HEK293T (cell line): ENCODE data around the gene COG2.

ENCODE experiments used
- CTCF ChIA-PET: fragments of 350-600 bp; formaldehyde crosslinking; extraction: SDS; loops from one replicate; lab custom pipeline; 2021; ENCODE audit warnings: antibody characterized with exemption, inconsistent platforms; lab: Yijun Ruan, JAX
- POLR2A ChIA-PET: fragments of 350-600 bp; formaldehyde crosslinking; extraction: SDS; loops from one replicate; lab custom pipeline; 2020; ENCODE audit warnings: antibody characterized with exemption, inconsistent platforms; lab: Yijun Ruan, JAX
- DNase-seq: peaks from one replicate; pipeline ENCODE4 v3.0.0; 2012; ENCODE audit warnings: mixed read lengths; ENCODE audit errors: extremely low spot score
- ARNT ChIP-seq: fragments of 450-650 bp; IDR thresholded peaks from 2 replicates; pipeline ENCODE4 v1.6.1; 2017; ENCODE audit warnings: mild to moderate bottlenecking
- BHLHE40 ChIP-seq: fragments of 450-650 bp; IDR thresholded peaks from 2 replicates; pipeline ENCODE4 v1.6.1; 2016; ENCODE audit warnings: mild to moderate bottlenecking, moderate library complexity, borderline replicate concordance
- CTBP1 ChIP-seq: fragments of 450-650 bp; IDR thresholded peaks from 2 replicates; pipeline ENCODE4 v1.6.1; 2016; ENCODE audit warnings: borderline replicate concordance
- ELF4 ChIP-seq: fragments of 450-650 bp; IDR thresholded peaks from 2 replicates; pipeline ENCODE4 v1.6.1; 2017; ENCODE audit warnings: antibody characterized with exemption
- FOXA1 ChIP-seq: fragments of 450-650 bp; IDR thresholded peaks from 2 replicates; pipeline ENCODE4 v1.6.1; 2016; ENCODE audit warnings: mild to moderate bottlenecking
- FOXK2 ChIP-seq: fragments of 450-650 bp; IDR thresholded peaks from 2 replicates; pipeline ENCODE4 v1.6.1; 2016; ENCODE audit warnings: mild to moderate bottlenecking
- FOXM1 ChIP-seq: fragments of 450-650 bp; IDR thresholded peaks from 2 replicates; pipeline ENCODE4 v1.6.1; 2017; ENCODE audit warnings: mild to moderate bottlenecking, borderline replicate concordance
- HDGF ChIP-seq: fragments of 450-650 bp; IDR thresholded peaks from 2 replicates; pipeline ENCODE4 v1.6.1; 2017; ENCODE audit warnings: antibody characterized with exemption, borderline replicate concordance
- L3MBTL2 ChIP-seq: fragments of 450-650 bp; conservative IDR thresholded peaks from 2 replicates; pipeline ENCODE4 v1.6.1; 2016; ENCODE audit warnings: mild to moderate bottlenecking
- LEF1 ChIP-seq: fragments of 450-650 bp; IDR thresholded peaks from 2 replicates; pipeline ENCODE4 v1.6.1; 2017; ENCODE audit warnings: mild to moderate bottlenecking, borderline replicate concordance
- NFRKB ChIP-seq: fragments of 450-650 bp; IDR thresholded peaks from 2 replicates; pipeline ENCODE4 v1.6.1; 2016; ENCODE audit warnings: mild to moderate bottlenecking, moderate library complexity
- SP1 ChIP-seq: fragments of 450-650 bp; IDR thresholded peaks from 2 replicates; pipeline ENCODE4 v1.6.1; 2017
- SUZ12 ChIP-seq: fragments of 450-650 bp; IDR thresholded peaks from 2 replicates; pipeline ENCODE4 v1.6.1; 2016; ENCODE audit warnings: mild to moderate bottlenecking
- TARDBP ChIP-seq: fragments of 450-650 bp; IDR thresholded peaks from 2 replicates; pipeline ENCODE4 v1.6.1; 2016
- ZNF384 ChIP-seq: fragments of 450-650 bp; IDR thresholded peaks from 2 replicates; pipeline ENCODE4 v1.6.1; 2016
- TF ChIP-seq, protein P1 (sequence below): fragments of 450-650 bp; IDR thresholded peaks from 2 replicates; pipeline ENCODE4 v1.6.1; 2016

COG2 gene

DNA sequence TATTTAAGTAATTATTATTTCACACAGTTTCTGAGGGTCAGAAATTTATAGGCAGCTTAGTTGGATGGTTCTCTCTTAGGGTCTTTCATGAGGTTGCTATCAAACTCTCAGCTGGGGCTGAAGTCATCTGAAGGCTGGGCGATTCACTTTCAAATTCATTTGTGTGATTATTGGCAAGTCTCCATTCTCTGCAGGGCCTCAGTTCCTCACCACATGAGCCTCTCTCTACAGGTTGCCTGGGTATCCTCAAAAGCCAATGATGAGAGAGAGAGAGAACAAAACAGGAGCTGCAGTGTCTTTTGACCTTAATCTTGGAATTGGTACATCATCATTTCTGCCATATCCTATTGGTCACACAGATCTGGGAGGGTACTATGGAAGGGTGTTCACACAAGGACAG lies 29.6 kb upstream of the COG2 start:
- TF ChIP-seq ZNF384 (no peak), HDGF (no peak), SP1 (no peak), ELF4 (no peak), SUZ12 (no peak), NFRKB (no peak), ARNT (no peak), L3MBTL2 (no peak), LEF1 (no peak), CTBP1 (no peak), BHLHE40 (no peak), FOXM1 (no peak), TARDBP (no peak)
- no peak for DNase-seq
- CTCF ChIA-PET = interaction anchor here (0.7 kb wide), 1 partner anchor 94 kb away, joined by 3 read pairs; no protein-coding TSS in a partner anchor
- POLR2A ChIA-PET = no interaction called here

DNA sequence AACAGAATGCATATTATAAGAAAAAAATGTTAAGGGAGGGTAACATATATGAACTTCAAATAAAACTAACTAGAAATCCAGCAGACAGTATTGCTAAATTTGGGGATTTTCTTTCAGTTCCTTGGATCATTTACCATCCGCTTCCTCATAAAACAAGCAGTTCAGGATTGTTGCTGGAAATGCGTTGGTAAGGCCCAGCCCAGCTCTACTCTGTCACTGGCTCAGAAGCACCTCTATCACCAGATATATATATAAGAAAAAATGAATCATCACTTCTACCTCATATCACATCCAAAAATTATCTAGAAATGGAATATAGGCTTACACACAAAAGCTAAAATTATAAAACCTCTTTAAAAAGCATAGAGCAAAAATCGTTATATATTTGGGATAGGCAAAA lies 28.2 kb upstream of the COG2 start:
- DNase-seq = no peak
- ChIA-PET POLR2A (no interaction called here), CTCF (no interaction called here)
- no peak for TF ChIP-seq SP1
- no peak for TF ChIP-seq ELF4
- TF ChIP-seq ZNF384 = no peak
- TF ChIP-seq NFRKB = no peak
- TF ChIP-seq, protein P1, sequence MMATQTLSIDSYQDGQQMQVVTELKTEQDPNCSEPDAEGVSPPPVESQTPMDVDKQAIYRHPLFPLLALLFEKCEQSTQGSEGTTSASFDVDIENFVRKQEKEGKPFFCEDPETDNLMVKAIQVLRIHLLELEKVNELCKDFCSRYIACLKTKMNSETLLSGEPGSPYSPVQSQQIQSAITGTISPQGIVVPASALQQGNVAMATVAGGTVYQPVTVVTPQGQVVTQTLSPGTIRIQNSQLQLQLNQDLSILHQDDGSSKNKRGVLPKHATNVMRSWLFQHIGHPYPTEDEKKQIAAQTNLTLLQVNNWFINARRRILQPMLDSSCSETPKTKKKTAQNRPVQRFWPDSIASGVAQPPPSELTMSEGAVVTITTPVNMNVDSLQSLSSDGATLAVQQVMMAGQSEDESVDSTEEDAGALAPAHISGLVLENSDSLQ = no peak
- no peak for TF ChIP-seq SUZ12
- no peak for TF ChIP-seq HDGF
- no peak for TF ChIP-seq CTBP1
- no peak for TF ChIP-seq BHLHE40
- no peak for TF ChIP-seq L3MBTL2
- TF ChIP-seq FOXK2 = no peak
- TF ChIP-seq LEF1 = no peak
- TF ChIP-seq ARNT = no peak
- no peak for TF ChIP-seq FOXA1

DNA sequence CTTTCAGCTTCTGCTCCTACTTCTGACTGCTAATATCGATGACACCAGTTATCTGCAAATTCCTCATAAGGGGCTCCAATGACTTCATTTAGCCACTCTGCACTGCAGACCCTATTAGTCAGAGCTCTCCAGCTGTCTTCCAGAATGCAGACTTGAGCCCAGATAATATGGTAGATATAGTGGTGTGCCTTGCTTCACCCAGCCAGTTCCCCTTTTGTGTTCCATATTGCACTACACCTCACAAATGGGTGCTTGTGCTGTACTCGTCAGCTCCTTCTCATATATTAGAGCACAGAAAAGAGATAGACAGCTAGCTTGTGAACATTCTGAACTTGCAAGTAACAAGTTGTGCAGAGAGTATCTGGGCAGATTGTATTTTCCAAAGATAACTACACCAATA lies 23.7 kb upstream of the COG2 start:
- CTCF ChIA-PET = no interaction called here
- no peak for DNase-seq
- POLR2A ChIA-PET = no interaction called here

DNA sequence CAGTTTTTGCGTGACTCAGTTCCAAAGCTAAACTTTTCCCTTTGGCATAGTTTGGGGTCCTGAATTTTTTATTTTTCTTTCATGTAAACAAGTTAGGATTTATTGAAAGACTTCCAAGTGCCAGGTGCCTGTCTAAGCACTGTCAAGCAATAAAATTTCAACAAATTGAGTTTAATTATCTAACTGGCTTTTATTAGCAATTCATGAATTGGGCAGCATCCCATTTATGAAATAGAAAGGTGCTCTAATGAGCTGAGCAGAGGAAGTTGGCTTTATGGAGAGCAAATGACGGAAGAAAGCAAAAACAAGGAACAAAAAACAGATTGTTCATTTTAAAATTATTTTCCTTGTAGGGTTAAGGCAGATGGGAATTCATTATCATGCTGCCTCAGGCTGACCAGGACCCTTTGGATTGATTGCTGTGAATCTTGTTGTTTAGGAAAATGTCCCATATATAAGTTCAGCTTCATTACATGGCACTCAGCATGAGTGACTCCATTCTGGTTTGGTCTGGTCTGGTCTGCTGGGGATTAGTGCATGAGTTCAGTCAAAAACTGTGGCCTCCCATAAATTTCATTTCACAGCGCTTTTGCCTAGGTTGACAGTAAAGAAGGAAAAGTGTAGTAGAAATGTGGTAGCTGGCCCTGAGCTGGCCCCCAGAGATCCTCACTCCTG lies 21.5 kb upstream of the COG2 start:
- DNase-seq = no peak
- ChIA-PET CTCF (interaction anchor here (1.0 kb wide), 1 partner anchor 21 kb away, joined by 3 read pairs; no protein-coding TSS in a partner anchor), POLR2A (interaction anchor here (1.4 kb wide), 1 partner anchor 9 kb away, joined by 3 read pairs; no protein-coding TSS in a partner anchor)
- TF ChIP-seq CTBP1 (no peak), ELF4 (no peak), ZNF384 (no peak), LEF1 (no peak), BHLHE40 (no peak), FOXK2 (no peak), ARNT (no peak), HDGF (no peak), TARDBP (no peak), FOXM1 (no peak), FOXA1 (no peak), SUZ12 (no peak), L3MBTL2 (no peak), SP1 (no peak)
- TF ChIP-seq, protein P1 = no peak

More for the DNA sequence above, 23.7 kb upstream of the COG2 start:
- TF ChIP-seq SP1 (no peak), FOXA1 (no peak)

DNA sequence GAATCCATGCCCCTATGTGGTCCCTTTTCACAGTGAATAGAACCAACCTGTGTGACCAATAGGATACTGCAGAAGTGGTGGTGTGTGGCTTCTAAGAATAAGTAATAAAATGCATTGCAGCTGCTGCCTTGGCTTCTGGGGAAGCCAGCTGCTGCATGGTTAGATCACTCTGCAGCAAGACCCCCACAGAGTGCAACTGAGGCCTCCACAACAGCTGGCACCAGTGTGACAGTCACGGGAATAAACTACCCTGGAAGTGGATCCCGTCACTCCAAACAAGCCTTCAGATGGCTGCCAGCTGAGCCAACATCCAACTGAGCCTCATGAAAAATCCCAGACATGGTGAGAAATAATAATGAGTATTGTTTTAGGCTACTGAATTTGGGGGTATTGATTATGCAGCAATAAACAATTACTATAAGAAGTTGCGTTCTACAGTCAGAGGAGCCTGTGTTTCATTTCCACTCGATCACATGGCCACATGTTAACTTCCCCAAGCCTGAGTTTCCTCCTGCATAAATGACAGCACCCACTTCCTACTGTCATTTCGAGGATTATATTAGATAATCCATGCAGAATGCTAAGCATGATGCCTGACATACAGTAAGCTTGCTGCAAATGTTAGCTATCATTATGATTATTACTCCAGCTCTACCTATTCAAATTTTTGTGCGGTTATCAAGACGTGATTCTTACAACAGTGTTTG lies 20.8 kb upstream of the COG2 start:
- CTCF ChIA-PET = no interaction called here
- TF ChIP-seq FOXM1 (no peak), HDGF (no peak), CTBP1 (no peak), ARNT (no peak), FOXA1 (no peak), ELF4 (no peak), L3MBTL2 (no peak), SP1 (no peak), ZNF384 (no peak), NFRKB (no peak), TARDBP (no peak), FOXK2 (no peak), BHLHE40 (no peak), SUZ12 (no peak), LEF1 (no peak)
- TF ChIP-seq, protein P1 = no peak
- DNase-seq = no peak
- POLR2A ChIA-PET = interaction anchor here (1.4 kb wide), 1 partner anchor 10 kb away, joined by 3 read pairs; no protein-coding TSS in a partner anchor
